ENCODE measurements around the gene ADAMTSL1. TPM values are rescaled to one million over a fixed set of nuclear protein-coding genes. Genes with fewer than 3 reads are reported as not detected.

ADAMTSL1 gene
- total RNA-seq, 1 experiment from 2014 or later = 0.94 TPM

GRCh38 chr9:18668944-18669343 lies 195.0 kb downstream of the ADAMTSL1 start (continued):
- no peak for TF ChIP-seq ZNF121 (CRISPR knock-in tag; IDR thresholded peaks at IDR 0.05)
- TF ChIP-seq OVOL2 (CRISPR knock-in tag; IDR thresholded peaks at IDR 0.05; ENCODE audit: borderline replicate concordance) = no peak
- TF ChIP-seq FOXP1 (CRISPR knock-in tag; IDR thresholded peaks at IDR 0.05; ENCODE audit: borderline replicate concordance) = no peak

- Mint-ChIP-seq H3K4me1 (peaks cover 16% of the 10 kb centered on the region), H3K27me3 (ENCODE audit: low read depth) (no peaks in the 10 kb centered on the region), H3K36me3 (no peaks in the 10 kb centered on the region), H3K9me3 (no peaks in the 10 kb centered on the region), H3K4me3 (no peak overlapping the region), H3K27ac (no peak overlapping the region)
- ChIA-PET CTCF (no interaction called here), POLR2A (no interaction called here)
- no peak for TF ChIP-seq SP1 (CRISPR knock-in tag; conservative IDR thresholded peaks at IDR 0.05)
- ATAC-seq (no peak), DNase-seq (ENCODE audit: low spot score) (no peak)
These were observed 198.8 kb downstream of the ADAMTSL1 start for GRCh38 chr9:18672706-18673105.

GRCh38 chr9:18673179-18673578 lies 199.2 kb downstream of the ADAMTSL1 start:
- Mint-ChIP-seq H3K27ac (no peak overlapping the region), H3K4me3 (no peak overlapping the region), H3K4me1 (peaks cover 16% of the 10 kb centered on the region), H3K36me3 (no peaks in the 10 kb centered on the region), H3K9me3 (no peaks in the 10 kb centered on the region), H3K27me3 (ENCODE audit: low read depth) (no peaks in the 10 kb centered on the region)
- TF ChIP-seq TEAD1 (CRISPR knock-in tag; IDR thresholded peaks at IDR 0.05) = no peak
- no peak for TF ChIP-seq SP1 (CRISPR knock-in tag; conservative IDR thresholded peaks at IDR 0.05)
- no peak for TF ChIP-seq E2F1 (CRISPR knock-in tag; IDR thresholded peaks at IDR 0.05)
- TF ChIP-seq ZNF317 (CRISPR knock-in tag; IDR thresholded peaks at IDR 0.05; ENCODE audit: borderline replicate concordance, low read depth) = no peak
- TF ChIP-seq EMX1 (CRISPR knock-in tag; IDR thresholded peaks at IDR 0.05) = no peak
- TF ChIP-seq PRRX2 (CRISPR knock-in tag; IDR thresholded peaks at IDR 0.05) = no peak
- no peak for TF ChIP-seq ZNF425 (CRISPR knock-in tag; conservative IDR thresholded peaks at IDR 0.05)
- TF ChIP-seq USF1 (CRISPR knock-in tag; IDR thresholded peaks at IDR 0.05) = no peak
- ChIA-PET CTCF (no interaction called here), POLR2A (no interaction called here)
- ATAC-seq = no peak
- no peak for DNase-seq (ENCODE audit: low spot score)

GRCh38 chr9:18675332-18675731 lies 201.4 kb downstream of the ADAMTSL1 start:
- no peak overlapping the region for H3K4me3 Mint-ChIP-seq
- no peaks in the 10 kb centered on the region for H3K27me3 Mint-ChIP-seq (ENCODE audit: low read depth)
- DNase-seq (ENCODE audit: low spot score) (no peak), ATAC-seq (no peak)
- H3K4me1 Mint-ChIP-seq = no peaks in the 10 kb centered on the region
- H3K9me3 Mint-ChIP-seq = no peaks in the 10 kb centered on the region
- ChIA-PET CTCF (no interaction called here), POLR2A (no interaction called here)
- no peaks in the 10 kb centered on the region for H3K36me3 Mint-ChIP-seq
- TF ChIP-seq AR (CRISPR knock-in tag; IDR thresholded peaks at IDR 0.05) = no peak
- no peak for TF ChIP-seq TP53 (CRISPR knock-in tag; IDR thresholded peaks at IDR 0.05)
- no peak for TF ChIP-seq IRF1 (CRISPR knock-in tag; IDR thresholded peaks at IDR 0.05)
- no peak for TF ChIP-seq CREM (CRISPR knock-in tag; IDR thresholded peaks at IDR 0.05)
- no peak for TF ChIP-seq MAX (CRISPR knock-in tag; IDR thresholded peaks at IDR 0.05)
- TF ChIP-seq ZNF396 (CRISPR knock-in tag; IDR thresholded peaks at IDR 0.05; ENCODE audit: borderline replicate concordance) = no peak
- no peak for TF ChIP-seq USF1 (CRISPR knock-in tag; IDR thresholded peaks at IDR 0.05)
- no peak for TF ChIP-seq PRDM15 (CRISPR knock-in tag; IDR thresholded peaks at IDR 0.05)
- TF ChIP-seq TEAD1 (CRISPR knock-in tag; IDR thresholded peaks at IDR 0.05) = no peak
- no peak for TF ChIP-seq NFYB (CRISPR knock-in tag; conservative IDR thresholded peaks at IDR 0.05; ENCODE audit: low read depth)
- no peak overlapping the region for H3K27ac Mint-ChIP-seq
